Epithelial cell of esophagus (primary cell): ENCODE measurements around the gene LYST.

Experiments
- DNase-seq: peaks from one replicate; pipeline ENCODE4 v3.0.0; 2010; ENCODE audit warnings: low read depth
- H3K4me3 ChIP-seq: 2 replicates; pipeline ENCODE4 v1.5.1; 2011; ENCODE audit warnings: mild to moderate bottlenecking, low read length, control low read depth
- CTCF ChIP-seq: IDR thresholded peaks from 2 replicates; pipeline ENCODE4 v1.5.1; 2011; ENCODE audit warnings: low read depth, mild to moderate bottlenecking, low read length, control low read depth, inconsistent platforms; ENCODE audit not compliant: insufficient read depth; ENCODE audit errors: missing control alignments

LYST gene

GRCh38 chr1:235860829-235861228, 5.9 kb downstream of the LYST start:
- no peak for DNase-seq
- no peak for TF ChIP-seq CTCF
- H3K4me3 ChIP-seq: no peak overlapping the region

- TF ChIP-seq CTCF: no peak
Observed at GRCh38 chr1:235859789-235860188, 6.9 kb downstream of the LYST start.

GRCh38 chr1:235858766-235859165, 7.9 kb downstream of the LYST start:
- TF ChIP-seq CTCF: no peak

More at GRCh38 chr1:235859789-235860188, 6.9 kb downstream of the LYST start:
- no peak for DNase-seq
- H3K4me3 ChIP-seq: no peak overlapping the region

GRCh38 chr1:235857756-235858155, 8.9 kb downstream of the LYST start:
- H3K4me3 ChIP-seq: no peak overlapping the region
- TF ChIP-seq CTCF: no peak
- no peak for DNase-seq

More at GRCh38 chr1:235858766-235859165, 7.9 kb downstream of the LYST start:
- no peak for DNase-seq
- no peak overlapping the region for H3K4me3 ChIP-seq

- no peak for DNase-seq
- TF ChIP-seq CTCF: no peak
- no peak overlapping the region for H3K4me3 ChIP-seq
Observed at GRCh38 chr1:235855811-235856429, 10.8 kb downstream of the LYST start.

GRCh38 chr1:235854347-235854746, 12.4 kb downstream of the LYST start:
- no peak for TF ChIP-seq CTCF
- no peak overlapping the region for H3K4me3 ChIP-seq
- DNase-seq: no peak

GRCh38 chr1:235853653-235854052, 13.1 kb downstream of the LYST start:
- TF ChIP-seq CTCF: no peak
- no peak overlapping the region for H3K4me3 ChIP-seq
- no peak for DNase-seq
